ENCODE data around the gene CDH23.

CDH23 gene

GRCh38 chr10:71789871-71790270 is 393.2 kb downstream of the CDH23 start:
- no peaks in the 10 kb centered on the region for H3K36me3 ChIP-seq (ENCODE audit: control insufficient read depth in 1 of 2, insufficient read depth in 2 of 2, low read length in 2 of 2)

GRCh38 chr10:71790749-71791440 is 394.2 kb downstream of the CDH23 start:
- Histone ChIP-seq H3K4me3 (ENCODE audit: low read depth in 1 of 2, low read length in 2 of 2) (no peak overlapping the region), H3K4me1 (ENCODE audit: control insufficient read depth in 1 of 2, insufficient read depth in 2 of 2, low read length in 2 of 2) (no peaks in the 10 kb centered on the region), H3K9me3 (ENCODE audit: control insufficient read depth in 1 of 2, low read length in 2 of 2) (no peaks in the 10 kb centered on the region), H3K36me3 (ENCODE audit: control insufficient read depth in 1 of 2, insufficient read depth in 2 of 2, low read length in 2 of 2) (no peaks in the 10 kb centered on the region), H3K9ac (ENCODE audit: low read depth in 1 of 2, low read length in 2 of 2) (no peak overlapping the region), H3K27ac (ENCODE audit: low read depth, low read length) (no peak overlapping the region), H3K27me3 (ENCODE audit: control insufficient read depth in 1 of 2, insufficient read depth in 2 of 2, low read length in 2 of 2) (no peaks in the 10 kb centered on the region)

More at GRCh38 chr10:71789871-71790270, 393.2 kb downstream of the CDH23 start:
- H3K4me3 ChIP-seq (ENCODE audit: low read depth in 1 of 2, low read length in 2 of 2), result no peak overlapping the region
- no peak overlapping the region for H3K27ac ChIP-seq (ENCODE audit: low read depth, low read length)
- no peaks in the 10 kb centered on the region for H3K4me1 ChIP-seq (ENCODE audit: control insufficient read depth in 1 of 2, insufficient read depth in 2 of 2, low read length in 2 of 2)
- H3K9me3 ChIP-seq (ENCODE audit: control insufficient read depth in 1 of 2, low read length in 2 of 2), result no peaks in the 10 kb centered on the region
- no peak overlapping the region for H3K9ac ChIP-seq (ENCODE audit: low read depth in 1 of 2, low read length in 2 of 2)
- H3K27me3 ChIP-seq (ENCODE audit: control insufficient read depth in 1 of 2, insufficient read depth in 2 of 2, low read length in 2 of 2), result no peaks in the 10 kb centered on the region

GRCh38 chr10:71795248-71795647 is 398.5 kb downstream of the CDH23 start:
- Histone ChIP-seq H3K9me3 (ENCODE audit: control insufficient read depth in 1 of 2, low read length in 2 of 2) (no peaks in the 10 kb centered on the region), H3K27me3 (ENCODE audit: control insufficient read depth in 1 of 2, insufficient read depth in 2 of 2, low read length in 2 of 2) (no peaks in the 10 kb centered on the region), H3K27ac (ENCODE audit: low read depth, low read length) (no peak overlapping the region), H3K9ac (ENCODE audit: low read depth in 1 of 2, low read length in 2 of 2) (no peak overlapping the region), H3K4me1 (ENCODE audit: control insufficient read depth in 1 of 2, insufficient read depth in 2 of 2, low read length in 2 of 2) (no peaks in the 10 kb centered on the region), H3K4me3 (ENCODE audit: low read depth in 1 of 2, low read length in 2 of 2) (no peak overlapping the region), H3K36me3 (ENCODE audit: control insufficient read depth in 1 of 2, insufficient read depth in 2 of 2, low read length in 2 of 2) (no peaks in the 10 kb centered on the region)

- Histone ChIP-seq H3K36me3 (ENCODE audit: control insufficient read depth in 1 of 2, insufficient read depth in 2 of 2, low read length in 2 of 2) (no peaks in the 10 kb centered on the region), H3K9ac (ENCODE audit: low read depth in 1 of 2, low read length in 2 of 2) (no peak overlapping the region), H3K4me1 (ENCODE audit: control insufficient read depth in 1 of 2, insufficient read depth in 2 of 2, low read length in 2 of 2) (peaks cover 0 to 4% of the 10 kb centered on the region in 2 donors), H3K9me3 (ENCODE audit: control insufficient read depth in 1 of 2, low read length in 2 of 2) (no peaks in the 10 kb centered on the region), H3K4me3 (ENCODE audit: low read depth in 1 of 2, low read length in 2 of 2) (no peak overlapping the region), H3K27me3 (ENCODE audit: control insufficient read depth in 1 of 2, insufficient read depth in 2 of 2, low read length in 2 of 2) (no peaks in the 10 kb centered on the region), H3K27ac (ENCODE audit: low read depth, low read length) (no peak overlapping the region)
Measured at GRCh38 chr10:71796749-71797405, 400.2 kb downstream of the CDH23 start.

- no peak overlapping the region for H3K27ac ChIP-seq (ENCODE audit: low read depth, low read length)
- H3K9me3 ChIP-seq (ENCODE audit: control insufficient read depth in 1 of 2, low read length in 2 of 2), result no peaks in the 10 kb centered on the region
- H3K4me1 ChIP-seq (ENCODE audit: control insufficient read depth in 1 of 2, insufficient read depth in 2 of 2, low read length in 2 of 2), result peaks cover 0 to 4% of the 10 kb centered on the region in 2 donors
Measured at GRCh38 chr10:71797533-71798307, 401.0 kb downstream of the CDH23 start.

GRCh38 chr10:71798308-71798624 is 401.5 kb downstream of the CDH23 start:
- Histone ChIP-seq H3K27ac (ENCODE audit: low read depth, low read length) (no peak overlapping the region), H3K27me3 (ENCODE audit: control insufficient read depth in 1 of 2, insufficient read depth in 2 of 2, low read length in 2 of 2) (no peaks in the 10 kb centered on the region), H3K4me1 (ENCODE audit: control insufficient read depth in 1 of 2, insufficient read depth in 2 of 2, low read length in 2 of 2) (peaks cover 0 to 4% of the 10 kb centered on the region in 2 donors), H3K9ac (ENCODE audit: low read depth in 1 of 2, low read length in 2 of 2) (no peak overlapping the region), H3K9me3 (ENCODE audit: control insufficient read depth in 1 of 2, low read length in 2 of 2) (no peaks in the 10 kb centered on the region), H3K36me3 (ENCODE audit: control insufficient read depth in 1 of 2, insufficient read depth in 2 of 2, low read length in 2 of 2) (no peaks in the 10 kb centered on the region), H3K4me3 (ENCODE audit: low read depth in 1 of 2, low read length in 2 of 2) (no peak overlapping the region)

More at GRCh38 chr10:71797533-71798307, 401.0 kb downstream of the CDH23 start:
- H3K4me3 ChIP-seq (ENCODE audit: low read depth in 1 of 2, low read length in 2 of 2), result no peak overlapping the region
- no peaks in the 10 kb centered on the region for H3K27me3 ChIP-seq (ENCODE audit: control insufficient read depth in 1 of 2, insufficient read depth in 2 of 2, low read length in 2 of 2)
- no peak overlapping the region for H3K9ac ChIP-seq (ENCODE audit: low read depth in 1 of 2, low read length in 2 of 2)
- no peaks in the 10 kb centered on the region for H3K36me3 ChIP-seq (ENCODE audit: control insufficient read depth in 1 of 2, insufficient read depth in 2 of 2, low read length in 2 of 2)

GRCh38 chr10:71799112-71799511 is 402.4 kb downstream of the CDH23 start:
- no peak overlapping the region for H3K27ac ChIP-seq (ENCODE audit: low read depth, low read length)
- H3K27me3 ChIP-seq (ENCODE audit: control insufficient read depth in 1 of 2, insufficient read depth in 2 of 2, low read length in 2 of 2), result no peaks in the 10 kb centered on the region
- H3K36me3 ChIP-seq (ENCODE audit: control insufficient read depth in 1 of 2, insufficient read depth in 2 of 2, low read length in 2 of 2), result no peaks in the 10 kb centered on the region
- H3K4me3 ChIP-seq (ENCODE audit: low read depth in 1 of 2, low read length in 2 of 2), result no peak overlapping the region
- H3K9ac ChIP-seq (ENCODE audit: low read depth in 1 of 2, low read length in 2 of 2), result no peak overlapping the region
- no peaks in the 10 kb centered on the region for H3K9me3 ChIP-seq (ENCODE audit: control insufficient read depth in 1 of 2, low read length in 2 of 2)
- H3K4me1 ChIP-seq (ENCODE audit: control insufficient read depth in 1 of 2, insufficient read depth in 2 of 2, low read length in 2 of 2), result peaks cover 0 to 4% of the 10 kb centered on the region in 2 donors

GRCh38 chr10:71799608-71800453 is 403.1 kb downstream of the CDH23 start:
- no peaks in the 10 kb centered on the region for H3K27me3 ChIP-seq (ENCODE audit: control insufficient read depth in 1 of 2, insufficient read depth in 2 of 2, low read length in 2 of 2)
- no peaks in the 10 kb centered on the region for H3K36me3 ChIP-seq (ENCODE audit: control insufficient read depth in 1 of 2, insufficient read depth in 2 of 2, low read length in 2 of 2)
- no peak overlapping the region for H3K27ac ChIP-seq (ENCODE audit: low read depth, low read length)
- H3K4me1 ChIP-seq (ENCODE audit: control insufficient read depth in 1 of 2, insufficient read depth in 2 of 2, low read length in 2 of 2), result peaks cover 0 to 4% of the 10 kb centered on the region in 2 donors
- H3K9me3 ChIP-seq (ENCODE audit: control insufficient read depth in 1 of 2, low read length in 2 of 2), result no peaks in the 10 kb centered on the region
- H3K4me3 ChIP-seq (ENCODE audit: low read depth in 1 of 2, low read length in 2 of 2), result no peak overlapping the region
- no peak overlapping the region for H3K9ac ChIP-seq (ENCODE audit: low read depth in 1 of 2, low read length in 2 of 2)

- H3K27ac ChIP-seq (ENCODE audit: low read depth, low read length), result no peak overlapping the region
- H3K9ac ChIP-seq (ENCODE audit: low read depth in 1 of 2, low read length in 2 of 2), result no peak overlapping the region
- H3K27me3 ChIP-seq (ENCODE audit: control insufficient read depth in 1 of 2, insufficient read depth in 2 of 2, low read length in 2 of 2), result no peaks in the 10 kb centered on the region
- peaks cover 4% of the 10 kb centered on the region in 2 donors for H3K4me1 ChIP-seq (ENCODE audit: control insufficient read depth in 1 of 2, insufficient read depth in 2 of 2, low read length in 2 of 2)
- H3K4me3 ChIP-seq (ENCODE audit: low read depth in 1 of 2, low read length in 2 of 2), result no peak overlapping the region
- H3K36me3 ChIP-seq (ENCODE audit: control insufficient read depth in 1 of 2, insufficient read depth in 2 of 2, low read length in 2 of 2), result no peaks in the 10 kb centered on the region
- no peaks in the 10 kb centered on the region for H3K9me3 ChIP-seq (ENCODE audit: control insufficient read depth in 1 of 2, low read length in 2 of 2)
Measured at GRCh38 chr10:71801361-71801760, 404.6 kb downstream of the CDH23 start.
